ENCODE measurements around the gene ZNF76. TPM values are rescaled to one million over a fixed set of nuclear protein-coding genes. Genes with fewer than 3 reads are reported as not detected.

The ZNF76 gene
- total and polyA plus RNA-seq, 2 of the 8 experiments (the other 6 are each of a cell fraction or from before 2014, with no cell fraction given): 17.9 to 23.9 TPM

DNA sequence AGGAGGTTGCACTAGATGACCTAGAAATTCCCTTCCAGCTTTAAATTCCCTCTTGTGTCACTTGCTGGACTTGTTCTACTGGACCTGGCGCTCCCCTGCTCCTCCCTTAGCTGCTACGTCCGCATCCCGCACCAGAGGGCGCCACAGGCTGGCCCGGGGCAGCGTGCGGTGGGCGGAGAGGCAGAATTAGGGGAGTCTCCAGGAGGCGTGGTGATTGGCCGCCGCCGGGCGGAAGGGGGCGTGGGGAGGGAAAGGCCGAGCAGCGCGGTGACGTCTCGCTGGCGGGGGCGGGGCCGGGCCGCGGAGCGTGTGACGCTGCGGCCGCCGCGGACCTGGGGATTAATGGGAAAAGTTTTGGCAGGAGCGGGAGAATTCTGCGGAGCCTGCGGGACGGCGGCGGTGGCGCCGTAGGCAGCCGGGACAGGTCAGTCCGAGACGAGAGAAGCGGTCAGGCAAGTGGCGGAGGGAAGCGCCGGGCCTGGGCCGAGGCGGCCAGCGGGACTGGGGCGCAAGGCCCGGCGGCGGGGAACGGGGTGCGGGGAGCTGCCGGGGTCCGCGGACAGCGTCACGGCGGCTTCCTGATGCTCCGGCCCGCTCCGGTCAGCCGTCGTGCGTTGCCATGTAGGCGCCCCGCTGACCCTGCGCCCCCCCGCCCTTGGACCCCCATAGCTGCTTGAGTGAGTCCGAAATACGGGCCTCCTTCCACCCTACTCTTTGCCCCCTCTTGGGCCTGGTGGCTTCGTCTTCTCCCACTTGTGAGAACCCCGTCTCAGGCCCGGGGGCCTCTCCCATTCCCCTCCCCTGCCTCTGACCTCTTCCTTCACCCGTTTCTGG is 82.9 kb downstream of the ZNF76 start, which contains the start of gene PPARD:
Gene PPARD, plus strand, starts transcription at position 301 of the 834 bp plus-strand sequence. CDS start 68,530 bp downstream, outside the sequence.
- Histone ChIP-seq H3K36me3 (ENCODE audit: control insufficient read depth in 2 of 4, insufficient read depth in 4 of 4, low read length in 3 of 4) (no peaks in the 10 kb centered on the region), H4K20me1 (replicated peaks in 1 of 2; ENCODE audit: control insufficient read depth in 1 of 2, insufficient read depth in 2 of 2, low read length in 2 of 2) (peaks cover 0 to 3% of the 10 kb centered on the region in 2 experiments), H3K56ac (replicated peaks; ENCODE audit: insufficient read length, low read depth, low read length) (no peak within 1 kb of the TSS), H3K4me3 (ENCODE audit: extremely low read depth in 1 of 4, insufficient read depth in 2 of 4, low read depth in 3 of 4, low read length in 4 of 4) (peak within 1 kb of the TSS; percentile 38 to 77 (median 62)), H3K23ac (ENCODE audit: insufficient read length) (no peak within 1 kb of the TSS), H3K79me1 (ENCODE audit: low read depth, low read length) (peaks cover 12% of the 10 kb centered on the region; the same call in 1 of the 2 replicates), H2AK5ac (ENCODE audit: low read depth, low read length) (0 out of 2 replicates have a peak within 1 kb of the TSS, but pooled peaks have one; percentile 65), H4K5ac (ENCODE audit: insufficient read length, low read depth, low read length) (no peak within 1 kb of the TSS), H2BK120ac (replicated peaks; ENCODE audit: low read depth, low read length) (no peak within 1 kb of the TSS), H2BK15ac (ENCODE audit: low read length) (peak within 1 kb of the TSS; percentile 61; the same call in 1 of the 2 replicates), H3K27me3 (replicated peaks in 1 of 4; ENCODE audit: control insufficient read depth in 3 of 4, extremely low read depth in 1 of 4, insufficient read depth in 3 of 4, low read length in 3 of 4) (no peaks in the 10 kb centered on the region), H3K27ac (ENCODE audit: low read depth, low read length) (no peak within 1 kb of the TSS), H3K23me2 (ENCODE audit: low read depth, low read length) (peaks cover 7% of the 10 kb centered on the region), H2BK20ac (ENCODE audit: low read length) (no peak within 1 kb of the TSS), H4K8ac (ENCODE audit: extremely low read depth, insufficient read depth, low read length) (peak within 1 kb of the TSS; percentile 73; the same call in 1 of the 2 replicates), H3K18ac (ENCODE audit: extremely low read depth, low read length) (no peak within 1 kb of the TSS), H3K4me1 (replicated peaks in 1 of 4; ENCODE audit: control insufficient read depth in 3 of 4, insufficient read depth in 4 of 4, low read length in 3 of 4) (peaks cover 0 to 7% (median 1%) of the 10 kb centered on the region in 4 experiments; a peak in 3 of 7 replicates), H3K4me2 (ENCODE audit: insufficient read depth in 1 of 2, low read depth in 2 of 2, low read length in 2 of 2) (peak within 1 kb of the TSS; percentile 79 to 95), H3K14ac (ENCODE audit: insufficient read length) (no peak within 1 kb of the TSS), H3K4ac (replicated peaks; ENCODE audit: insufficient read length, low read depth, low read length) (no peak within 1 kb of the TSS), H3K79me2 (ENCODE audit: control insufficient read depth in 1 of 2, insufficient read depth in 2 of 2, low read length in 2 of 2) (peaks cover 0 to 10% of the 10 kb centered on the region in 2 experiments; a peak in 2 of 4 replicates), H2BK12ac (ENCODE audit: low read depth, low read length) (no peak within 1 kb of the TSS), H3K9ac (replicated peaks in 1 of 4; ENCODE audit: extremely low read depth in 1 of 4, low read depth in 3 of 4, low read length in 3 of 4) (peak within 1 kb of the TSS; percentile 60 to 82 (median 70)), H2BK5ac (ENCODE audit: low read depth, low read length) (no peak within 1 kb of the TSS), H4K91ac (replicated peaks; ENCODE audit: insufficient read length, low read length) (no peak within 1 kb of the TSS), H3K9me3 (ENCODE audit: insufficient read depth in 2 of 2, low read depth in 1 of 2, low read length in 1 of 2) (no peaks in the 10 kb centered on the region), H2AFZ (ENCODE audit: low read length) (peak within 1 kb of the TSS; percentile 1; the same call in 1 of the 2 replicates)
- DNase-seq (ENCODE audit: low read depth in 1 of 2, low spot score in 2 of 2) (peak; percentile 82 to 100), FAIRE-seq (no peak)
- WGBS, 2 experiments (ENCODE audit: extremely low coverage in 1 of 2, insufficient coverage in 1 of 2, insufficient read length in 1 of 2, insufficient replicate concordance in 2 of 2, low coverage in 1 of 2, low lambda C conversion rate in 2 of 2, missing lambda C conversion rate in 1 of 2): 2% methylated on average over 33 of the region's 77 CpGs; no CpG with 5 or more reads in 1 of the 2 experiments
- CTCF ChIA-PET (ENCODE audit: partially characterized antibody): interaction anchor here (0.7 to 7.0 kb wide), 33 partner anchors 10 to 454 kb away, joined by 3 to 140 read pairs (median 5); partner anchors contain the start of genes DEF6, FANCE and RPL10A
- POLR2A ChIA-PET (ENCODE audit: partially characterized antibody): interaction anchor here (0.5 to 2.3 kb wide), 13 partner anchors 12 to 142 kb away, joined by 3 to 11 read pairs (median 3); partner anchors contain the start of genes DEF6 and RPL10A
- TF ChIP-seq HDAC6 (IDR thresholded peaks at IDR 0.05; ENCODE audit: low read depth, low read length) (no peak), RXRA (IDR thresholded peaks at IDR 0.05; ENCODE audit: insufficient read depth, low read depth, low read length) (no peak), POLR2A (IDR thresholded peaks at IDR 0.05; ENCODE audit: control extremely low read depth in 1 of 2, low read depth in 2 of 2, low read length in 2 of 2) (0 out of 3 replicates have a peak, but pooled peaks of 1 of the 2 experiments have one; percentile 21), SAP30 (IDR thresholded peaks at IDR 0.05; ENCODE audit: insufficient read depth, insufficient replicate concordance, low read length) (no peak), ATF2 (IDR thresholded peaks at IDR 0.05; ENCODE audit: low read length) (no peak), ASH2L (IDR thresholded peaks at IDR 0.05; ENCODE audit: low read length) (peak; percentile 39), EGR1 (IDR thresholded peaks at IDR 0.05; ENCODE audit: borderline replicate concordance, low read depth, low read length) (peak; percentile 88; the same call in 1 of the 2 replicates), EP300 (IDR thresholded peaks at IDR 0.05; ENCODE audit: borderline replicate concordance in 1 of 2, low read depth in 2 of 2, low read length in 2 of 2) (no peak)
